ENCODE data around the gene FASTK. TPM values are rescaled to one million over a fixed set of nuclear protein-coding genes. Genes with fewer than 3 reads are reported as not detected.
A peak's percentile ranks its signal among the peaks of the same experiment; 100 is the strongest.

Gene FASTK
- total and polyA plus RNA-seq, 7 donors, result 87.1 to 194 (median 126) TPM

DNA sequence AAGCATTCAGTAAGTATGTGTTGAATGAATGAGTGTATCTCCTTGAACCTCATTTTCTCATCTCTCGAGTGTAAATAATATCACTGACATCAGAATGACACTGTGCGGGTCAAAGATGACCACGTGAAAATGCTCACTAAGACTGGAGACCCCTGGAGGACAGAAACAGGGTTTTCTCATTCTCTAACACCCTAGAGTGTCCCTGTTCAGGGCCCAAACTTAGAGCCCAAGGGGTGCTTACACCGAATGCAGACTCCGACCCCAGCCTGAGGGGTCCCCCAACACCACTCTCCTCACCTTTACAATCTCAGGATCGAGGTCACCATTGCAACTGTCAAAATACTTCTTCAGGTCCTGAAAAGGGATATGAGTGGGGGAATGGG is 24.3 kb downstream of the FASTK start:
- no peak overlapping the region for H3K27ac ChIP-seq
- TF ChIP-seq, protein P1, sequence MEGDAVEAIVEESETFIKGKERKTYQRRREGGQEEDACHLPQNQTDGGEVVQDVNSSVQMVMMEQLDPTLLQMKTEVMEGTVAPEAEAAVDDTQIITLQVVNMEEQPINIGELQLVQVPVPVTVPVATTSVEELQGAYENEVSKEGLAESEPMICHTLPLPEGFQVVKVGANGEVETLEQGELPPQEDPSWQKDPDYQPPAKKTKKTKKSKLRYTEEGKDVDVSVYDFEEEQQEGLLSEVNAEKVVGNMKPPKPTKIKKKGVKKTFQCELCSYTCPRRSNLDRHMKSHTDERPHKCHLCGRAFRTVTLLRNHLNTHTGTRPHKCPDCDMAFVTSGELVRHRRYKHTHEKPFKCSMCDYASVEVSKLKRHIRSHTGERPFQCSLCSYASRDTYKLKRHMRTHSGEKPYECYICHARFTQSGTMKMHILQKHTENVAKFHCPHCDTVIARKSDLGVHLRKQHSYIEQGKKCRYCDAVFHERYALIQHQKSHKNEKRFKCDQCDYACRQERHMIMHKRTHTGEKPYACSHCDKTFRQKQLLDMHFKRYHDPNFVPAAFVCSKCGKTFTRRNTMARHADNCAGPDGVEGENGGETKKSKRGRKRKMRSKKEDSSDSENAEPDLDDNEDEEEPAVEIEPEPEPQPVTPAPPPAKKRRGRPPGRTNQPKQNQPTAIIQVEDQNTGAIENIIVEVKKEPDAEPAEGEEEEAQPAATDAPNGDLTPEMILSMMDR (IDR thresholded peaks at IDR 0.05), result no peak
- no peaks in the 10 kb centered on the region for H3K36me3 ChIP-seq (ENCODE audit: insufficient read depth in 1 of 2, low read depth in 1 of 2)
- intact Hi-C loops (cut with DNase I), result no loop called here
- no peak overlapping the region for H3K4me3 ChIP-seq
- H3K9me3 ChIP-seq, result no peaks in the 10 kb centered on the region
- ATAC-seq (no peak), DNase-seq (no peak)
- H3K4me1 ChIP-seq, result peaks cover 24% of the 10 kb centered on the region
- WGBS, 3 donors, result 82 to 90% (median 87%) methylated on average over 6 of the region's 6 CpGs
- peaks cover 0 to 2% (median 0%) of the 10 kb centered on the region in 3 donors for H3K27me3 ChIP-seq (ENCODE audit: insufficient read depth in 3 of 3, low read length in 2 of 3)

DNA sequence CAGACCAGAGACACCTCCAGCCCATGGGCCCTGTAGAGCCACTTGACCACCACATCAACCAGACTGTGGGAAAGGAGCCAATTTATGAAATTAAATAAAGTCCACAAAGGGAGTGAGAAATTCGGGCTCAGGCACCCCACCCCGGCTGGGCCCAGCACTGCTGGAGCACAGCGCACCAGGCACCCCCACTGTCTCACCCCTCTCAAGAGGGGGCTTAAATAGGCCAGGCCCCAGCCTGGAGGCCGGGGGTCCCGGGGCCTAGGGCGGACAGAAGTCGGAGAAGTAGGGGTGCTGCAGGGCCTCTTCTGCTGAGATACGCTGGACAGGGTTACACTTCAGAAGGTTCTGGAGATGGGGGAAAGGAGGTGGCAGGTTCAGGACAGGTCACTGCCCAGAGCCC is 26.9 kb downstream of the FASTK start:
- intact Hi-C loops (cut with DNase I), result no loop called here
- DNase-seq (no peak), ATAC-seq (no peak)
- WGBS, 3 donors, result 89 to 94% (median 91%) methylated on average over 8 of the region's 8 CpGs
- H3K27ac ChIP-seq, result no peak overlapping the region
- no peaks in the 10 kb centered on the region for H3K36me3 ChIP-seq (ENCODE audit: insufficient read depth in 1 of 2, low read depth in 1 of 2)
- TF ChIP-seq, protein P1 (IDR thresholded peaks at IDR 0.05), result no peak
- peaks cover 0 to 2% (median 0%) of the 10 kb centered on the region in 3 donors for H3K27me3 ChIP-seq (ENCODE audit: insufficient read depth in 3 of 3, low read length in 2 of 3)
- H3K4me1 ChIP-seq, result peaks cover 13% of the 10 kb centered on the region
- no peak overlapping the region for H3K4me3 ChIP-seq
- H3K9me3 ChIP-seq, result no peaks in the 10 kb centered on the region

DNA sequence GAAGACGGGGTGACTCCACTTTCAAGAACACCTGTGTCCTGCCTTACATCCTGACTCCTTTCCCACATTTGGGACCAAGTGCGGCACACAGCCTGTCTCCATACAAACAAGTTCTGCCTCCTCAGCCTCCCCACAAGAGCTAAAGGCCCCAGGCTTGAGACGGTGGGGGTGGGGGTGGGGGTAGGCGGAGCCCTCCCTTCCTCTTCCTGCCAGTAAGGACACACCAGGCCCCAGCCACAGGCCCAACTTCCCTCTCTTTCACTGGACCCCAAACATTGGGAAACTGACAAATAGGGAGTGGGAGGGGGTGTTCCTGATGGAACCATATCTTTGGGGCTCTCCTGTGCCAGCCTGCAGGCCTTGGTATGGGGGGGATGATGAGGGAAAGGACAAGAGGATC is 27.5 kb downstream of the FASTK start:
- Histone ChIP-seq H3K27ac (no peak overlapping the region), H3K4me1 (peaks cover 9% of the 10 kb centered on the region), H3K36me3 (ENCODE audit: insufficient read depth in 1 of 2, low read depth in 1 of 2) (no peaks in the 10 kb centered on the region), H3K9me3 (no peaks in the 10 kb centered on the region), H3K27me3 (ENCODE audit: insufficient read depth in 3 of 3, low read length in 2 of 3) (peaks cover 0 to 2% (median 0%) of the 10 kb centered on the region in 3 donors), H3K4me3 (no peak overlapping the region)
- intact Hi-C loops (cut with DNase I), result no loop called here
- 71 to 80% (median 78%) methylated on average over 4 of the region's 4 CpGs for WGBS, 3 donors
- TF ChIP-seq, protein P1 (IDR thresholded peaks at IDR 0.05), result no peak
- DNase-seq, result no peak
- ATAC-seq, result no peak

DNA sequence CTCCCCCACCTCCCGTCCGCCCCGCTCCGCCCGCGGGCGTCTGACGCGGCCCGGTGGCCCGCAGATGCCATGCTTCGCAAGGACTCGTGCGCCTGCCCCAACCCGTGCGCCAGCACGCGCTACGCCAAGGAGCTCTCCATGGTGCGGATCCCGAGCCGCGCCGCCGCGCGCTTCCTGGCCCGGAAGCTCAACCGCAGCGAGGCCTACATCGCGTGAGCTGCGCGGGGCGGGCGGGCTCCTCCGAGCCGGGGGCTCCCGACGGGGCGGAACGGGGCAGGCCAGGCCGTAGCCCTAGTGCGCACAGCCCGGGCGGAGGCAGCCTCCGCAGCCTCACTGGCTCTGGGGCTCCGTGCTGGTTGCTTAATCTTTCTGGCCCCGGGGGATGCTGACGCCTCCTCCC is 29.5 kb downstream of the FASTK start:
- 1 to 4% (median 3%) methylated on average over 45 to 50 of the region's 50 CpGs for whole genome bisulfite sequencing, 3 donors
- peak; percentile 60 to 82 for DNase-seq
- H3K4me3 ChIP-seq, result peak overlapping the region; percentile 22
- no peaks in the 10 kb centered on the region for H3K9me3 ChIP-seq
- H3K27ac ChIP-seq, result no peak overlapping the region
- H3K27me3 ChIP-seq (ENCODE audit: insufficient read depth in 3 of 3, low read length in 2 of 3), result peaks cover 0 to 2% (median 0%) of the 10 kb centered on the region in 3 donors
- intact Hi-C loops (cut with DNase I), result no loop called here
- H3K4me1 ChIP-seq, result no peaks in the 10 kb centered on the region
- TF ChIP-seq, protein P1 (IDR thresholded peaks at IDR 0.05), result no peak
- peaks cover 0 to 6% of the 10 kb centered on the region in 2 donors for H3K36me3 ChIP-seq (ENCODE audit: insufficient read depth in 1 of 2, low read depth in 1 of 2)
- ATAC-seq, result peak; percentile 63 to 74 (median 72)

DNA sequence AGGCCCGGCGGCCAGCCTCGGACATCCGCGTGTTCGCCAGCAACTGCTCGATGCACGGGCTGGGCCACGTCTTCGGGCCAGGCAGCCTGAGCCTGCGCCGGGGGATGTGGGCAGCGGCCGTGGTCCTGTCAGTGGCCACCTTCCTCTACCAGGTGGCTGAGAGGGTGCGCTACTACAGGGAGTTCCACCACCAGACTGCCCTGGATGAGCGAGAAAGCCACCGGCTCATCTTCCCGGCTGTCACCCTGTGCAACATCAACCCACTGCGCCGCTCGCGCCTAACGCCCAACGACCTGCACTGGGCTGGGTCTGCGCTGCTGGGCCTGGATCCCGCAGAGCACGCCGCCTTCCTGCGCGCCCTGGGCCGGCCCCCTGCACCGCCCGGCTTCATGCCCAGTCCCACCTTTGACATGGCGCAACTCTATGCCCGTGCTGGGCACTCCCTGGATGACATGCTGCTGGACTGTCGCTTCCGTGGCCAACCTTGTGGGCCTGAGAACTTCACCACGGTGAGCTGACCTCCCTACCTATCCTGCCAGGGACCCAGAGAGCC is 31.6 kb downstream of the FASTK start:
- Histone ChIP-seq H3K4me3 (no peak overlapping the region), H3K4me1 (no peaks in the 10 kb centered on the region), H3K36me3 (ENCODE audit: insufficient read depth in 1 of 2, low read depth in 1 of 2) (peaks cover 0 to 23% of the 10 kb centered on the region in 2 donors), H3K27ac (no peak overlapping the region), H3K27me3 (ENCODE audit: insufficient read depth in 3 of 3, low read length in 2 of 3) (peaks cover 0 to 2% (median 0%) of the 10 kb centered on the region in 3 donors), H3K9me3 (no peaks in the 10 kb centered on the region)
- 83 to 87% (median 86%) methylated on average over 33 to 38 of the region's 38 CpGs for WGBS, 3 donors
- intact Hi-C loops (cut with DNase I), result no loop called here
- TF ChIP-seq, protein P1 (IDR thresholded peaks at IDR 0.05), result no peak
- DNase-seq (no peak), ATAC-seq (no peak)

Data from psoas muscle (tissue), 8 donors.